WI38 (cell line): ENCODE data around the gene SMARCA1.

Experiments
- H3K4me3 ChIP-seq: 2 replicates; pipeline ENCODE4 v1.5.1; 2011; ENCODE audit warnings: low read depth, mild to moderate bottlenecking, control low read depth, low read length
- CTCF ChIP-seq: IDR thresholded peaks from 2 replicates; pipeline ENCODE4 v1.5.1; 2012; ENCODE audit warnings: low read depth, mild to moderate bottlenecking, control low read depth, low read length

SMARCA1 gene

DNA sequence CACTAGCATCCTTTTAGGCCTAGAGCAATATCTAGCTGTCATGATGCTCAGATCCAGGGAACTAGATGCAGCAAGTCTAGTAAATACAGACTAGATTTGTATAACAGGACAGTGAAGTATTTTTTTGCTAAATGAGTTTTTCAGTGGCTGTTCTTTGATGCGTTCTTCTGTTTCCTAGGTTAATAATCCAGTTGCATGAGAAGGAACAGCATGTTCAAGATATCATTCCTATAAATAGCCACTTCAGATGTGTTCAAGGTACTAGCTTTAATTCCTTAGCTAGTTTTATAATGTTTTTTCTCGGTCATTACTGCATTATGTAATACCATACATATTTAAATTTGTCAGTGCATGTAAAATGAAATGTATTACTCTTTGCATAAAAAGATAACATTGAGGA is 21.5 kb upstream of the SMARCA1 start:
- no peak overlapping the region for H3K4me3 ChIP-seq

GRCh38 chrX:129540722-129541184 is 17.5 kb upstream of the SMARCA1 start:
- H3K4me3 ChIP-seq, result peak overlapping the region; percentile 66
- no peak for TF ChIP-seq CTCF

More for the DNA sequence above, 21.5 kb upstream of the SMARCA1 start:
- no peak for TF ChIP-seq CTCF

DNA sequence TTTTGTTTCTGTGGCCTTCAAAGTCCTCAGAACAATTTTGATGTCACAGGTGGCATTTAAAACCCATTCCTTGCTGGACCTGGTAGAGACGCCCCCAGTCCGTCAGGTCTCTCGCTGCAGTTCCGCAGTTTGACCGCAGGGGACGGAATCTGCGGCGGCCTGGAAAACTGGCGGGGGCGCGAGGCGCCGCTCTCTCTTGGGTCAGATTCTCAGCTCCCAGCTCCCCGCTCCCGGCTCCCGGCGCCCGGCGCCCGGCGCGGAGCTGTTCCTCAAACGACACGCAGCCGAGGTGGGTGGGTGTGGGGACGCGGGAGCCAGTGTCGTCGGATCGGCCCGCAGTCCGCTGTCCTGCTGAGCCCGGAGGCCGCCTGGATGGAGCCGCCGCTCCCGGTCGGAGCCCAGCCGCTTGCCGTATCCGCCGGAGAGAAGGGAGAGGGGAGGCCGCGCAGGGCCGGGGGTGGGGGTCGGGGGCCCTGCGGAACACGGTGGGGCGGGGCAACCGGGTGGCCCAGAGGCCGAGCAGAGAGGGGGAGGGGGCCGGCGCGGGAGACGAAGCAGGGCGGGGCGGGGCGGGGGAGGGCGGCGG is 16.9 kb upstream of the SMARCA1 start, which contains the start of gene OCRL:
Gene OCRL, plus strand, starts transcription at position 192 of the 586 bp plus-strand sequence. Its CDS starts 181 bp downstream, at position 373.
- peak within 1 kb of the TSS; percentile 66 for H3K4me3 ChIP-seq
- peak; percentile 75 for TF ChIP-seq CTCF

DNA sequence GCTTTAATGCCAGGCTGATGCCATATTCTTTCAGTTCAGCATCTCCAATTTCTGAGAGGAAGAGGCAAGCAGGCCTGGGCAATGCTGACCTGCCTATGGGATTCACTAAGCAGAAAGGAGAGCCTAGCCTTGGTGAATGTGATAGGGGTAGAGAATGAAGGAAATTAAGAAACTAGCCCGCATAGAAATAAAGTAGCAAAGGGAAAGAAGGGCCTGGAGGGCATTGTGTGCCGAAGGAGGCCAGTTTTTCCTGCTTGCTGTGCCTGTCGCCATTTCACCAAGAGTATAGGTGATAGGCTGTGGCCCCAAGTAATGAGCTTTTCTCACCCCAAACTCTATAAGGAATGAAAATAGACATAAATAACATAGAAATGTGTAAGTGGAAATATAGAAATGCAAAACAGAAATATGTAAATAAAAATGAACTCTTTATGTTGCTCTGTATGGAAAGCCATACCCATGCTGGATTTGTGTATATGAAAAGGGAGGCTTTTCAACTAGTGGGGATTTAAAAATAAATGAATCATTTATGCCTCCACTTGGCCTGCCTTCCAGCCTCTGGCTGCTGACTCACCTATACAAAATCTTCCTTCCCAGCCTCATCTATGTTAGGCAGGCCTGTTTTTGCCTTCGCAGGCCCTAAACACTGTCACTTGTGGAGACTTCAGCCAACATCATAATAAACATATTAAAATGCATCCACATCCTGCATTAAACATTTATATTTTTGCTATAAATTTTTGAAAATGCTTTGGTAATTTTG is 11.7 kb upstream of the SMARCA1 start:
- no peak overlapping the region for H3K4me3 ChIP-seq
- TF ChIP-seq CTCF, result no peak

- H3K4me3 ChIP-seq, result no peak overlapping the region
- TF ChIP-seq CTCF, result no peak
These were observed 7.8 kb upstream of the SMARCA1 start for GRCh38 chrX:129531132-129531531.

DNA sequence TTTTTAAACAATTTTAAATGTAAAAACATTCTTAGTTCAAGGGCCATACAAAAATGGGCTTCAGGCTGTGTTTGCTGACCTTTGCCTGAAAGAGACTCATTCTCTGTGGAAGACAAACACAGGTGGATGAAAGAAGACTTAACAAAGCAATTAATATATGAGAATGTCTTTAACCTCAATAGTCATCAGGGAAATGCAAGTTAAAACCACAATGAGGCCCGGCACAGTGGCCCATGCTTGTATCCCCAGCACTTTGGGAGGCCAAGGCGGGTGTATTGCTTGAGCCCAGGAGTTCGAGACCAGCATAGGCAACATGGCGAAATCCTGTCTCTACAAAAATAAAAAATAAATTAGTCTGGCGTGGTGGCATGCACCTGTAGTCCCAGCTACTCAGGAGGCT is 7.1 kb upstream of the SMARCA1 start:
- H3K4me3 ChIP-seq, result no peak overlapping the region
- no peak for TF ChIP-seq CTCF

DNA sequence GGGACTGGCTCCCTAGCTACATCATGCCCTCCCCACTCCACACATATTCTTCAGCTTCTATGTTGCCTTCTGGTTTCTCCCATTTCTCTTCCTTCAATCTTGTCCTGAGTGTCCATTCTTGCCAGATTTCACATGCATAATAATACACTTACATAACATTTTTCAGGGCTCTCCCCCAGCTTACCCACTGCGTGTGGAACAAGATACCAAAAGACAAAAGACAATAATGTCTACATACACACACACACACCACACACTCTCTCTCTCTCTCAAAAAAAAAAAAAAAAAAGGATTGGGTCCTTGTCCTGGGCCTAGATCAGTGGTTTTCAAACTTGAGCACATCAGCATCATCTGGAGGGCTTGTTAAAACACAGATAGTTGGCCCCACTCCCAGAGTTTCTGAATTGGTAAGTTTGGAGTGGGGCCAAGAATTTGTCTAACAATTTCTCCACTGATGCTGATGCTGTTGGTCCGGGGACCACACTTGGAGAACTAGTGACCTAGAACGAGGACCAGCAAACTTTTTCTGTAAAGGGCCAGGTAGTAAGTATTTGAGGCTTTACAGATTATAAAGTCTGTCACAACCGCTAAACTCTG is 6.5 kb upstream of the SMARCA1 start:
- H3K4me3 ChIP-seq, result no peak overlapping the region
- TF ChIP-seq CTCF, result no peak
